Natural killer cell (primary cell): ENCODE data around the gene THRAP3. TPM values are rescaled to one million over a fixed set of nuclear protein-coding genes. Genes with fewer than 3 reads are reported as not detected.

Source experiments
- ATAC-seq, 3 donors: fragments of 150-1000 bp in 2 of 3; fragments of 200-7000 bp in 1 of 3; cut with Tn5 transposase; 1 replicate in 1 of 3; 2 replicates in 2 of 3; pipeline ENCODE4 v1.10.0; 2021; ENCODE audit warnings: mild to moderate bottlenecking in 2 of 3, moderate library complexity in 2 of 3
- DNase-seq, 2 donors: peaks; one replicate each; pipeline versions ENCODE4 v3.0.0 to v3.0.0-alpha.2; 2013 to 2021; ENCODE audit warnings: mixed read lengths in 1 of 2
- H3K27ac ChIP-seq: one replicate; pipeline ENCODE4 v1.5.1; 2013; ENCODE audit warnings: mild to moderate bottlenecking, low read length
- H3K27me3 ChIP-seq: one replicate; pipeline ENCODE4 v1.6.1; 2013; ENCODE audit warnings: low read length; ENCODE audit not compliant: control insufficient read depth, insufficient read depth
- H3K36me3 ChIP-seq: one replicate; pipeline ENCODE4 v1.6.1; 2013; ENCODE audit warnings: low read length; ENCODE audit not compliant: control insufficient read depth, insufficient read depth
- H3K4me1 ChIP-seq: one replicate; pipeline ENCODE4 v1.6.1; 2013; ENCODE audit warnings: low read length; ENCODE audit not compliant: control insufficient read depth, insufficient read depth
- H3K4me3 ChIP-seq: one replicate; pipeline ENCODE4 v1.5.1; 2013; ENCODE audit warnings: low read length
- H3K9me3 ChIP-seq: one replicate; pipeline ENCODE4 v1.6.1; 2013; ENCODE audit warnings: low read length; ENCODE audit not compliant: control insufficient read depth, insufficient read depth
- H3K27ac Mint-ChIP-seq, 2 donors: one replicate each; pipeline ENCODE4 v1.8.0; 2022; ENCODE audit warnings: mild to moderate bottlenecking in 2 of 2, mixed read lengths in 2 of 2, moderate library complexity in 1 of 2
- H3K27me3 Mint-ChIP-seq, 2 donors: one replicate each; pipeline ENCODE4 v1.8.0; 2022; ENCODE audit warnings: low read depth in 2 of 2, mixed read lengths in 2 of 2
- H3K36me3 Mint-ChIP-seq: one replicate; pipeline ENCODE4 v1.8.0; 2022; ENCODE audit warnings: mixed read lengths
- H3K4me1 Mint-ChIP-seq, 2 donors: one replicate each; pipeline ENCODE4 v1.8.0; 2022; ENCODE audit warnings: mixed read lengths in 2 of 2
- H3K4me3 Mint-ChIP-seq: one replicate; pipeline ENCODE4 v1.8.0; 2022; ENCODE audit warnings: mild to moderate bottlenecking, moderate library complexity, mixed read lengths
- H3K9me3 Mint-ChIP-seq, 2 donors: one replicate each; pipeline ENCODE4 v1.8.0; 2022; ENCODE audit warnings: mixed read lengths in 2 of 2
- WGBS: methylation state at CpG from one replicate; pipeline ENCODE4 v1.1.7; 2013; ENCODE audit warnings: missing lambda C conversion rate; ENCODE audit not compliant: insufficient coverage; 5-methylcytosine and 5-hydroxymethylcytosine counted together
- intact Hi-C: fragments of 100-400 bp; cut with micrococcal nuclease; formaldehyde crosslinking; loops from one replicate; pipeline ENCODE4 v1.14.2; 2022
- total RNA-seq, 4 donors: library from RNA; stranded (reverse); fragments of 120-200 nt in 1 of 4; gene quantifications; one replicate each; pipeline versions ENCODE4 v1.2.3 to v1.2.4, GENCODE V29; 2013 to 2022
- TF ChIP-seq, protein P1 (sequence below): fragments of 200-600 bp; IDR thresholded peaks from one replicate; pipeline ENCODE4 v1.8.0; 2022; ENCODE audit warnings: antibody characterized with exemption

THRAP3 gene
- total RNA-seq, 3 donors from 2014 or later (not counting 1 experiment from before 2014, with no cell fraction given): 88.6 to 110 (median 97.4) TPM

- intact Hi-C loops: no loop called here
Observed at GRCh38 chr1:36274201-36274600, 50.0 kb downstream of the THRAP3 start.

DNA sequence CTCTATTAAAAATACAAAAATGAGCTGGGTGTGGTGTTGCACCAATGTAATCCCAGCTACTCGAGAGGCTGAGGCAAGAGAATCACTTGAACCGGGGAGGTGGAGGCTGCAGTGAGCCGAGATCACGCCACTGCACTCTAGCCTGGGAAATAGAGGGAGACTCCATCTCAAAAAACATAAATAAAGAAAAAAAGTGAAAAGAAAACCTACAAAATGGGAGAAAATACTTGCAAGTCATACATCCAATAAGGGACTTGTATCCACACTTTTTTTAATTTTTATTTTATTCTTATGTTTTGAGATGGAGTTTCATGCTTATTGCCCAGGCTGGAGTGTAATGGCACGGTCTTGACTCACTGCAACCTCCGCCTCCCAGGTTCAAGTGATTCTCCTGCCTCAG lies 52.4 kb downstream of the THRAP3 start:
- 100% methylated on average over 1 of the region's 6 CpGs for WGBS
- Histone ChIP-seq H3K9me3 (no peaks in the 10 kb centered on the region), H3K27me3 (no peaks in the 10 kb centered on the region), H3K27ac (no peak overlapping the region), H3K4me3 (no peak overlapping the region), H3K36me3 (peaks cover 9% of the 10 kb centered on the region), H3K4me1 (no peaks in the 10 kb centered on the region)
- peak overlapping the region in 1 of 2 donors; percentile 54 for H3K27ac Mint-ChIP-seq
- TF ChIP-seq, protein P1, sequence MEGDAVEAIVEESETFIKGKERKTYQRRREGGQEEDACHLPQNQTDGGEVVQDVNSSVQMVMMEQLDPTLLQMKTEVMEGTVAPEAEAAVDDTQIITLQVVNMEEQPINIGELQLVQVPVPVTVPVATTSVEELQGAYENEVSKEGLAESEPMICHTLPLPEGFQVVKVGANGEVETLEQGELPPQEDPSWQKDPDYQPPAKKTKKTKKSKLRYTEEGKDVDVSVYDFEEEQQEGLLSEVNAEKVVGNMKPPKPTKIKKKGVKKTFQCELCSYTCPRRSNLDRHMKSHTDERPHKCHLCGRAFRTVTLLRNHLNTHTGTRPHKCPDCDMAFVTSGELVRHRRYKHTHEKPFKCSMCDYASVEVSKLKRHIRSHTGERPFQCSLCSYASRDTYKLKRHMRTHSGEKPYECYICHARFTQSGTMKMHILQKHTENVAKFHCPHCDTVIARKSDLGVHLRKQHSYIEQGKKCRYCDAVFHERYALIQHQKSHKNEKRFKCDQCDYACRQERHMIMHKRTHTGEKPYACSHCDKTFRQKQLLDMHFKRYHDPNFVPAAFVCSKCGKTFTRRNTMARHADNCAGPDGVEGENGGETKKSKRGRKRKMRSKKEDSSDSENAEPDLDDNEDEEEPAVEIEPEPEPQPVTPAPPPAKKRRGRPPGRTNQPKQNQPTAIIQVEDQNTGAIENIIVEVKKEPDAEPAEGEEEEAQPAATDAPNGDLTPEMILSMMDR: no peak
- peaks cover 28 to 32% of the 10 kb centered on the region in 2 donors for H3K4me1 Mint-ChIP-seq
- no peaks in the 10 kb centered on the region for H3K9me3 Mint-ChIP-seq
- no peaks in the 10 kb centered on the region for H3K27me3 Mint-ChIP-seq
- ATAC-seq: no peak
- no peak for DNase-seq
- intact Hi-C loops: no loop called here
- H3K36me3 Mint-ChIP-seq: no peaks in the 10 kb centered on the region
- H3K4me3 Mint-ChIP-seq: no peak overlapping the region

More at GRCh38 chr1:36274201-36274600, 50.0 kb downstream of the THRAP3 start:
- Histone ChIP-seq H3K4me3 (no peak overlapping the region), H3K4me1 (no peaks in the 10 kb centered on the region), H3K36me3 (peaks cover 13% of the 10 kb centered on the region), H3K27me3 (no peaks in the 10 kb centered on the region), H3K27ac (no peak overlapping the region), H3K9me3 (no peaks in the 10 kb centered on the region)
- H3K36me3 Mint-ChIP-seq: no peaks in the 10 kb centered on the region
- H3K27ac Mint-ChIP-seq: peak overlapping the region in 1 of 2 donors; percentile 84
- TF ChIP-seq, protein P1: no peak
- ATAC-seq (no peak), DNase-seq (no peak)
- H3K4me1 Mint-ChIP-seq: peaks cover 13 to 17% of the 10 kb centered on the region in 2 donors
- WGBS: no CpG with 5 or more reads among the region's 1 CpG
- H3K4me3 Mint-ChIP-seq: no peak overlapping the region
- H3K9me3 Mint-ChIP-seq: no peaks in the 10 kb centered on the region
- no peaks in the 10 kb centered on the region for H3K27me3 Mint-ChIP-seq

- H3K4me3 Mint-ChIP-seq: no peak overlapping the region
Observed at GRCh38 chr1:36279110-36279788, 55.0 kb downstream of the THRAP3 start.

More at GRCh38 chr1:36279110-36279788, 55.0 kb downstream of the THRAP3 start:
- H3K4me1 Mint-ChIP-seq: peaks cover 15 to 18% of the 10 kb centered on the region in 2 donors
- H3K9me3 Mint-ChIP-seq: no peaks in the 10 kb centered on the region
- 72% methylated on average over 1 of the region's 2 CpGs for WGBS
- no peak overlapping the region for H3K27ac ChIP-seq
- peak overlapping the region; percentile 41 to 84 for H3K27ac Mint-ChIP-seq
- TF ChIP-seq, protein P1: no peak
- no peaks in the 10 kb centered on the region for H3K9me3 ChIP-seq
- H3K4me3 ChIP-seq: no peak overlapping the region
- no peaks in the 10 kb centered on the region for H3K4me1 ChIP-seq
- H3K27me3 ChIP-seq: no peaks in the 10 kb centered on the region
- peaks cover 12% of the 10 kb centered on the region for H3K36me3 Mint-ChIP-seq
- H3K27me3 Mint-ChIP-seq: no peaks in the 10 kb centered on the region
- ATAC-seq (no peak), DNase-seq (no peak)
- H3K36me3 ChIP-seq: peaks cover 18% of the 10 kb centered on the region
- intact Hi-C loops: no loop called here
